ENCODE data around the gene BLOC1S2.
"Not testable (repeated sequence)": the region's sequence is repeated elsewhere in the genome, so short reads cannot be mapped to it uniquely, and the experiment has no call there.

BLOC1S2 gene

GRCh38 chr10:100289641-100290040 is 3.2 kb upstream of the BLOC1S2 start:
- no peak for DNase-seq

GRCh38 chr10:100288196-100288595 is 1.7 kb upstream of the BLOC1S2 start:
- DNase-seq = no peak

GRCh38 chr10:100287756-100288155 is 1.3 kb upstream of the BLOC1S2 start:
- no peak for DNase-seq

- not testable (repeated sequence) for DNase-seq
These were observed 1.2 kb downstream of the BLOC1S2 start for GRCh38 chr10:100285326-100285725.

- DNase-seq = no peak
These were observed 3.6 kb downstream of the BLOC1S2 start for GRCh38 chr10:100282907-100283306.

GRCh38 chr10:100276971-100277370 is 9.5 kb downstream of the BLOC1S2 start:
- not testable (repeated sequence) for DNase-seq

GRCh38 chr10:100267239-100268104 is 19.0 kb downstream of the BLOC1S2 start, which contains the start of gene CWF19L1:
Gene CWF19L1 (minus strand): TSS chr10:100267638. CDS start chr10:100267593, 45 bp downstream.
- DNase-seq = peak; percentile 42

GRCh38 chr10:100265821-100266485 is 20.5 kb downstream of the BLOC1S2 start:
- no peak for DNase-seq

- no peak for DNase-seq
These were observed 32.3 kb downstream of the BLOC1S2 start for GRCh38 chr10:100254191-100254590.

GRCh38 chr10:100253041-100253440 is 33.4 kb downstream of the BLOC1S2 start:
- DNase-seq = no peak

- DNase-seq = no peak
These were observed 37.7 kb downstream of the BLOC1S2 start for GRCh38 chr10:100248820-100249219.

- no peak for DNase-seq
These were observed 40.8 kb downstream of the BLOC1S2 start for GRCh38 chr10:100245484-100246220.

- no peak for DNase-seq
These were observed 46.6 kb downstream of the BLOC1S2 start for GRCh38 chr10:100239851-100240250.

GRCh38 chr10:100238429-100238828 is 48.1 kb downstream of the BLOC1S2 start:
- no peak for DNase-seq

GRCh38 chr10:100232101-100232500 is 54.4 kb downstream of the BLOC1S2 start:
- no peak for DNase-seq

- DNase-seq = no peak
These were observed 56.6 kb downstream of the BLOC1S2 start for GRCh38 chr10:100229819-100230422.

GRCh38 chr10:100223879-100224278 is 62.6 kb downstream of the BLOC1S2 start:
- no peak for DNase-seq
